ENCODE data around the gene FAM163A.

GRCh38 chr1:179826626-179827280 lies 83.7 kb downstream of the FAM163A start:
- TF ChIP-seq GATA2 (IDR thresholded peaks at IDR 0.05; ENCODE audit: low read depth, low read length) (no peak), GATA3 (IDR thresholded peaks at IDR 0.05; ENCODE audit: low read depth, low read length) (no peak)

Data from SH-SY5Y (cell line).